Medulla oblongata (tissue), 1 donor: ENCODE results near the gene SPATA22.
"Not testable (repeated sequence)": the region's sequence is repeated elsewhere in the genome, so short reads cannot be mapped to it uniquely, and the experiment has no call there.

ENCODE experiments used
- DNase-seq: peaks from one replicate; pipeline ENCODE4 v3.0.0-alpha.2; 2015; ENCODE audit errors: extremely low spot score

The SPATA22 gene

GRCh38 chr17:3474212-3474611, 2.6 kb upstream of the SPATA22 start:
- no peak for DNase-seq

DNA sequence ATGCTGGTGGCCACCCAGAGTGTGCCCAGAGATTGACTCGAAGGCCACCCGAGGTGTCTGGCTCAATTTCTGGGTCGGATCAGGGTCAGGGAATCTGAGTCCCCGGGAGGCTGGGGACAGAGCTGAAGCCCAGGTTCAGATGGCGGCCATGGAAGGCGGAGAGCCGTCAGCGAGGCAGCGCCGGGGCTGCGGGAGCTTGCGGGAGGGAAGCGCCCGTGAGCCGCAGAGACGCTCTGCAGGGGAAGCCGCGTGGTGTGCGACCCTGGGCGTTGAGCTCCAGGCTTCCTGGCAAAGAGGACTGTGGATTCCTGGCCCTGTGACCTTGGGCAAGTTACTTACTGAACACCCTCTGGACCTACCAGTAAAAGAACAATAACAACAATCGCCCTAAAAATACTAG, 518 bp upstream of the SPATA22 start:
- DNase-seq: no peak

DNA sequence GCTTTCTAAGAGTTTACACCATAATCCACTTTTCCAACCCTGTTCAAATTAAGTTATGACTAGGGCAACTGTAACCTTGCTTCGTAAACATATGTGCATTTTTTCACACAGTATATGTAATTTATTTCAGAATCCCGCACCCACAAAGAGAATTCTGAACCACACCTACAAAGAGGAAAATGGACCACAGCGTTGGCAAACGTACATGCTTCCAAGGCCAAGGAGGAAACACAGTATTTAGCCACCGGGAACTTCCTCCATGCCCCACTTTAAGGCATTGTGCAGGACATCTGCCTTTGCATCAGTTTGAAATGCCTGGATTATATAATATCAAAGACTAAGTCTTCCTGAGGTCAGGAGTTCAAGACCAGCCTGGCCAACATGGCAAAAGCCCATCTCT, 2.1 kb downstream of the SPATA22 start:
- no peak for DNase-seq

- not testable (repeated sequence) for DNase-seq
Measured at GRCh38 chr17:3466355-3466754, 5.3 kb downstream of the SPATA22 start.

- no peak for DNase-seq
Measured at GRCh38 chr17:3448059-3448665, 23.5 kb downstream of the SPATA22 start.

GRCh38 chr17:3447625-3448024, 24.0 kb downstream of the SPATA22 start:
- DNase-seq: peak; percentile 41

GRCh38 chr17:3440451-3440850, 31.2 kb downstream of the SPATA22 start:
- no peak for DNase-seq

DNA sequence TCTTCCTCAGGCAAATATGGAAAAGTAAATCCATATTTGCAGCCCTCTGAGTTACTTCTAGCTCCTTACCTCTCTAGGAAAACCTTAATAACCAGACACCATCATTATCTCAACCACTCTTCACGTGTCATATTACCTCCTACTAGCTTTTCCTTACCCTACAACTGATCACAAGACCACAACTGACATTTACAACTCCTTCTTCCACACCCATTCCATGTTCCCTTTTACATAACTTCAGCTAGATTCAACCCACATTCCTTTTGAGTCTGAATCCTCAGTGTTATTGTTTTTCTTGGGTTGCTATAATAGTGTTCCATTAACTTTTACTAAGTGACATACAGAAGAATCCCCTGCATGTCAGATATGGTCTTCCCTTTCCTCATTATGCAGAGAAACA, 33.3 kb downstream of the SPATA22 start:
- no peak for DNase-seq

GRCh38 chr17:3433741-3434140, 37.9 kb downstream of the SPATA22 start, which contains the start of gene OR1E2:
Gene OR1E2 (minus strand): TSS chr17:3433841. CDS start chr17:3433841, 0 bp downstream.
- DNase-seq: no peak

DNA sequence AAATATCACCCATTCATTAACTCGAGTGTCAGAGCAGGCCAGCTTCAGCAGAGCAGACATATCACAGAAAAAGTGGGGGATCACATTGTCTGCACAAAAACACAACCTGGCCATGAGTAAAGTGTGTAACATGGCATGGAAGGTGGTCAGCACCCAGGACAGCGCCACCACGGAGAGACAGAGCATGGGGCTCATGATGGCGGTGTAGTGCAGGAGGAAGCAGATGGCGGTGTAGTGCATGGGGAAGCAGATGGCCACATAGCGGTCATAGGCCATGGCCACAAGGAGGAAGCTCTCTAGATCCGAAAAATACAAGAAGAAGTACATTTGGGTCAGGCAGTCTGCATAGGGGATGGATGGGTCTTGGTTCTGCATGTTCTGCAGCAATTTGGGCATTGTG, 38.4 kb downstream of the SPATA22 start:
- peak; percentile 24 for DNase-seq

DNA sequence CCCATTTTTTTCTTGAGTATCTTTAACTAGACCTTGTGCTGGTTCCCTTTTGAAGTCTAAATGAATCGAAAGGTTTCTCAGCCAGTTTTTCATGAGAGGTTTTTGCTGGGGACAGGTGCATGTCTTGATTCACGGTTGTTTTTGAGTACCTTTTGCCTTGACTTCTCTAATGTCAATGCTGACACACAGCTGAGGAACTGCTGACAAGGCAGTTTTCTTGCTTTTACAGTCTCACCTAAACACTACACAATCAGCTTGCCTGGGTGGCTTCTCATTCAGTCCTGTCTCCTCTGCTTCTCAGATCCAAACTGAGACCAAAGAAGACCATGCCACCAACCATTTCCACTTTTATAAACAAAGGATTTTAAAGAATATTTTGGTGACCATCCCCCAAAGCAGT, 53.4 kb downstream of the SPATA22 start:
- no peak for DNase-seq

- DNase-seq: no peak
Measured at GRCh38 chr17:3415610-3416009, 56.0 kb downstream of the SPATA22 start.

GRCh38 chr17:3412216-3412615, 59.4 kb downstream of the SPATA22 start:
- DNase-seq: not testable (repeated sequence)

DNA sequence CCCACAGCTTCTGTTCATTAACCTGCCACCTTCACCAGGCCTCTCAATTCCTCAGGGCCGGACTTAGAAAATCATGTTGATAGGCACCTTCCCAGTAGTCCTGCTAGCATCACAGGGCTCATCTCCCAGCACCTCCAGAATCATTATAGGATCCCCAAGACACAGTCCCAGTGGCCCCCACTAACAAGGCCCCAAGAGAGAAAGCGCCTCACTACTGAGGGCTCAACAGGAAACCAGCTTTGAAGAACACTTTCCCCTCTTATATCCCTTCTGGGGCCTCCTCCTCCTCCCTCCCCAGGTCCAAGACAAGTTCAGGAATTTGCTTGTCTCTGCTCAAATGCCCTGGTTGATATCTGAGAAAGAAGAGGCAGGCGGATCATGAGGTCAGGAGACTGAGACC, 60.5 kb downstream of the SPATA22 start, which contains the start of gene OR3A3:
TSS of gene OR3A3 (plus strand) at position 301 of the 400 bp plus-strand sequence.
- DNase-seq: no peak

- DNase-seq: not testable (repeated sequence)
Measured at GRCh38 chr17:3403856-3404255, 67.8 kb downstream of the SPATA22 start.

DNA sequence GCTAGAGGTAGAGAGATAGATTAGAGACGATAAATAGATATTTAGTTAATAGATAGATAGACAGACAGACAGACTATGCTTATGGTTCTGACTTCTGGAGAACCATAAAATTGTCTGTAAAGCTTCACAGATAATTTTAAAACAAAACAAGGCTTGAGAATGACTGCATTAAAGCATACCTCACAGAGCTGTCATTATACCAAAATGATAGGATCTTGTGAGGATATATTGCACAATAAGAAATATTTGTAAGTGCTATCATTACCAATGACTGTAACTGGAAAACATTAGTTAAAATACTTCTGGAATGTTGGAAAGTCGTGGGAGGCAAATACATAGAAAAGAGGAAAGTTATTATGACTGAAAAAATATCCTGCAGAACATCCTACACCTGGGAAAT, 69.8 kb downstream of the SPATA22 start:
- no peak for DNase-seq

DNA sequence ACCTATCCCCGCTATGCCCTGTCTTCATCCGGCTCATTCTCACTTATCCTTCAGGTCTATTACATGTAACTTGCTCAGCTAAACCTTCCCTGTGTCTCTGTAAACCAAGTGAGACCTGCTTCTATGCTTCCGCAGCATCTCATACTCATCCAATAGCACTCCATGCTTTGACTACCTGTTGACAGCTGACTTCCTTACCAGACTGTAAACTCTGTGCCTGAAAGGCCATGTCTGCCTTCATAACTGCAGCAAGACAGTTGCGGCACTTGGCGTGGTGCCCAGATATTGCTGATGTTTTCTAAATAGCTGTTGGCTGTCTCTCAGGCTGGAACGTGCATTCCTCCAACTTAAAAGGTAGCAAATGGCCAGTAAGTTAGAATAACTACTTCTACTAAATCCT, 71.6 kb downstream of the SPATA22 start:
- DNase-seq: no peak

DNA sequence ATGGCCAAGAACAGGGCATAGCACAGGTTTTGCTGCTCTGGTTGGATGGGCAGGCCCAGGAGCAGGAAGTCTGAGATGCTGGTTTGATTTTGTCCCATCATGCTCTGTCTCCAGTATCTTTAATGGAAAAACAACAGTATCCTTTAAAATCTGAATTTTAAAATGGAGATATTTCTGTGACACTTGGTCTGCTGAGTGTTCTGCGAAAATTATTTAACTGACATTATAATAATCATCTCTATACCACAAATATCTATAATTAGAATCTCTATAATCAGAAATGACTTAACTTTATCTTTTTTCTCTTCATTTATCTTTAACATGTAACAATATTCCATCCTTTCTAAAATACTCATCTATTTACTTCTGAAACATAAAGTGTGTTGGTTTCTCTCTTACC, 73.3 kb downstream of the SPATA22 start, which contains the start of gene OR1E1:
TSS of gene OR1E1 (minus strand) at position 101 of the 400 bp plus-strand sequence. CDS start at position 101, 0 bp downstream.
- DNase-seq: no peak

DNA sequence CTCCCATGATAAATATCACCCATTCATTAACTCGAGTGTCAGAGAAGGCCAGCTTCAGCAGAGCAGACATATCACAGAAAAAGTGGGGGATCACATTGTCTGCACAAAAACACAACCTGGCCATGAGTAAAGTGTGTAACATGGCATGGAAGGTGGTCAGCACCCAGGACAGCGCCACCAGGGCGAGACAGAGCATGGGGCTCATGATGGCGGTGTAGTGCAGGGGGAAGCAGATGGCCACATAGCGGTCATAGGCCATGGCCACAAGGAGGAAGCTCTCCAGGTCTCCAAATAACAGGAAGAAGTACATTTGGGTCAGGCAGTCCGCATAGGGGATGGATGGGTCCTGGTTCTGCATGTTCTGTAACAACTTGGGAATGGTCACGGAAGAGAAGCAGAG, 73.8 kb downstream of the SPATA22 start:
- DNase-seq: not testable (repeated sequence)
